GM12878 (cell line): ENCODE measurements around the gene PSMD1. TPM values are rescaled to one million over a fixed set of nuclear protein-coding genes. Genes with fewer than 3 reads are reported as not detected.
"Not testable (repeated sequence)": the region's sequence is repeated elsewhere in the genome, so short reads cannot be mapped to it uniquely, and the experiment has no call there.

Source experiments
- ATAC-seq: fragments of 200-7000 bp; cut with Tn5 transposase; 3 replicates; pipeline ENCODE4 v1.9.1; 2020; ENCODE audit warnings: mild to moderate bottlenecking, moderate library complexity
- BruUV-seq: library from RNA; stranded (reverse); fragments of 400-500 nt; replicated peaks from 2 replicates; lab custom pipeline; 2021; lab: Mats Ljungman, UMichigan
- CTCF ChIA-PET: fragments of 300-600 bp; sonication (Branson Sonifier 250); formaldehyde crosslinking; extraction: SDS; loops from one replicate; lab custom pipeline; 2021; ENCODE audit warnings: inconsistent platforms; lab: Yijun Ruan, JAX
- POLR2A ChIA-PET: fragments of 350-600 bp; formaldehyde crosslinking; extraction: SDS; loops from one replicate; lab custom pipeline; 2021; ENCODE audit warnings: inconsistent platforms; lab: Charles Lee
- RAD21 ChIA-PET: fragments of 300-600 bp; sonication (Branson Sonifier 250); formaldehyde crosslinking; loops from one replicate; lab custom pipeline; 2023; ENCODE audit warnings: antibody characterized with exemption; ENCODE audit not compliant: unreplicated experiment; lab: Charles Lee
- SMC1A ChIA-PET: fragments of 300-600 bp; sonication (Branson Sonifier 250); formaldehyde crosslinking; loops from one replicate; lab custom pipeline; 2023; ENCODE audit not compliant: unreplicated experiment, uncharacterized antibody; lab: Charles Lee
- DNase-seq: peaks from one replicate; pipeline ENCODE4 v3.0.0-alpha.2; 2011; ENCODE audit warnings: low read depth, low spot score
- FAIRE-seq: peaks from 3 replicates; lab custom pipeline; 2011; peaks lifted over from hg19 to GRCh38; lab: Jason Lieb, UNC
- H2AFZ ChIP-seq: 2 replicates; pipeline ENCODE4 v1.6.0; 2011; ENCODE audit warnings: low read depth, low read length, control low read depth; ENCODE audit not compliant: control insufficient read depth
- H3K27ac ChIP-seq: 2 replicates; pipeline ENCODE4 v1.5.1; 2011; ENCODE audit warnings: control low read depth; ENCODE audit not compliant: control insufficient read depth, insufficient read depth
- H3K27me3 ChIP-seq, 2 experiments: replicated peaks in 1 of 2; 2 replicates each; pipeline versions ENCODE4 v1.6.0 to v1.6.1; 2011; ENCODE audit warnings: low read length in 1 of 2; ENCODE audit not compliant: control insufficient read depth in 2 of 2, insufficient read depth in 2 of 2
- H3K36me3 ChIP-seq, 2 experiments: 2 replicates each; pipeline ENCODE4 v1.5.1; 2011; ENCODE audit warnings: low read length in 1 of 2; ENCODE audit not compliant: control insufficient read depth in 2 of 2, insufficient read depth in 2 of 2
- H3K4me1 ChIP-seq: 2 replicates; pipeline ENCODE4 v1.6.1; 2011; ENCODE audit warnings: mild to moderate bottlenecking, low read length, moderate library complexity, mixed read lengths; ENCODE audit not compliant: control insufficient read depth, insufficient read depth
- H3K4me2 ChIP-seq: 2 replicates; pipeline ENCODE4 v1.6.0; 2011; ENCODE audit warnings: control low read depth; ENCODE audit not compliant: control insufficient read depth, insufficient read depth
- H3K4me3 ChIP-seq: fragments of 200-600 bp; sonication (generic); 2 replicates; pipeline ENCODE4 v1.5.1; 2016
- H3K79me2 ChIP-seq: 2 replicates; pipeline ENCODE4 v1.6.0; 2011; ENCODE audit warnings: low read length; ENCODE audit not compliant: control insufficient read depth, insufficient read depth
- H3K9ac ChIP-seq: 2 replicates; pipeline ENCODE4 v1.8.0; 2011; ENCODE audit warnings: low read length, control low read depth, mixed read lengths; ENCODE audit not compliant: control insufficient read depth, insufficient read depth
- H3K9me3 ChIP-seq: replicated peaks from 3 replicates; pipeline ENCODE4 v1.5.1; 2011; ENCODE audit warnings: mild to moderate bottlenecking, low read length; ENCODE audit not compliant: control insufficient read depth, insufficient read depth
- H4K20me1 ChIP-seq: 2 replicates; pipeline ENCODE4 v1.6.0; 2011; ENCODE audit not compliant: control insufficient read depth, insufficient read depth
- MEF2B ChIP-seq: fragments of 450-650 bp; IDR thresholded peaks from 2 replicates; pipeline ENCODE4 v1.6.1; 2018; ENCODE audit warnings: mild to moderate bottlenecking, moderate library complexity; ENCODE audit not compliant: partially characterized antibody, poor library complexity, severe bottlenecking
- MTA2 ChIP-seq: fragments of 450-650 bp; IDR thresholded peaks from 2 replicates; pipeline ENCODE4 v1.6.1; 2016; ENCODE audit warnings: low read depth, mild to moderate bottlenecking, moderate library complexity
- NBN ChIP-seq: fragments of 450-650 bp; IDR thresholded peaks from 2 replicates; pipeline ENCODE4 v1.6.1; 2016
- SPI1 ChIP-seq: IDR thresholded peaks from 2 replicates; pipeline ENCODE4 v1.6.1; 2011; ENCODE audit warnings: low read depth, mild to moderate bottlenecking, low read length, moderate library complexity, borderline replicate concordance; ENCODE audit not compliant: insufficient read depth
- ZNF384 ChIP-seq: IDR thresholded peaks from 2 replicates; pipeline ENCODE4 v1.6.1; 2012; ENCODE audit warnings: low read depth, mild to moderate bottlenecking, low read length, improper control_type of control experiment, borderline replicate concordance
- WGBS: methylation state at CpG from one replicate; pipeline ENCODE4 v1.1.6; 2016; ENCODE audit warnings: low lambda C conversion rate; ENCODE audit not compliant: insufficient replicate concordance, insufficient coverage; ENCODE audit errors: missing lambda C conversion rate; 5-methylcytosine and 5-hydroxymethylcytosine counted together
- in situ Hi-C: fragments of 300-500 bp; cut with MboI; formaldehyde crosslinking; loops from 9 replicates; pipeline ENCODE4 v1.14.3; 2018; ENCODE audit warnings: mixed read lengths
- intact Hi-C: fragments of 100-400 bp; cut with micrococcal nuclease; formaldehyde crosslinking; loops from one replicate; pipeline ENCODE4 v1.14.2; 2022; ENCODE audit not compliant: unreplicated experiment
- polyA plus RNA-seq, 11 experiments: library from polyadenylated mRNA; depleted of rRNA in 4 of 11; unstranded in 6 of 11; stranded (reverse) in 5 of 11; fragments of >200 nt; fragmentation: Nextera tagmentation in 4 of 11; fragmentation: Illumina TruSeq in 1 of 11; extraction: Ambion mirVana in 4 of 11; extraction: Trizol in 1 of 11; gene quantifications; 1 replicate in 1 of 11; 2 replicates in 10 of 11; pipeline versions ENCODE4 v1.2.1 to v1.2.3, GENCODE V29; 2011 to 2016; ENCODE audit warnings: inconsistent platforms in 2 of 11, missing spikeins in 2 of 11, low read depth in 1 of 11
- total RNA-seq, 4 experiments: library from RNA; depleted of rRNA in 3 of 4; stranded (reverse); fragments of >200 nt in 3 of 4; fragmentation: Illumina TruSeq in 1 of 4; extraction: Trizol in 1 of 4; gene quantifications; 2 replicates each; pipeline versions ENCODE4 v1.2.1 to v1.2.3, GENCODE V29; 2013 to 2021
- TF ChIP-seq, protein P1 (sequence below): fragments of 450-650 bp; IDR thresholded peaks from 2 replicates; pipeline ENCODE4 v1.6.1; 2017; ENCODE audit warnings: mild to moderate bottlenecking, moderate library complexity

The PSMD1 gene
- total and polyA plus RNA-seq, 10 of the 15 experiments (the other 5 are each of a cell fraction or from before 2014, with no cell fraction given): 87.4 to 220 (median 139) TPM

- H4K20me1 ChIP-seq, FAIRE-seq, in situ Hi-C loops, BruUV-seq, H3K9ac ChIP-seq, DNase-seq, H3K4me3 ChIP-seq, H3K79me2 ChIP-seq, RAD21 ChIA-PET, H3K27me3 ChIP-seq, H3K36me3 ChIP-seq, intact Hi-C loops, H3K9me3 ChIP-seq: not testable (repeated sequence)
- Histone ChIP-seq H3K4me2 (peak overlapping the region; percentile 61), H2AFZ (peak overlapping the region; percentile 6; the same call in 1 of the 2 replicates), H3K4me1 (peaks cover 50% of the 10 kb centered on the region), H3K27ac (peak overlapping the region; percentile 81)
- 52% methylated on average over 5 of the region's 5 CpGs for WGBS
- ChIA-PET POLR2A (interaction anchor here (0.6 kb wide), 1 partner anchor 47 kb away, joined by 4 read pairs; no protein-coding TSS in a partner anchor), CTCF (interaction anchor here (1.4 to 2.7 kb wide), 2 partner anchors 10 to 68 kb away, joined by 3 to 10 read pairs; no protein-coding TSS in a partner anchor), SMC1A (interaction anchor here (0.7 to 2.2 kb wide), 3 partner anchors 20 to 71 kb away, joined by 3 to 10 read pairs (median 7); partner anchors contain the start of gene ARMC9)
- TF ChIP-seq MEF2B (peak; percentile 14), ZNF384 (peak; percentile 59; the same call in 1 of the 2 replicates), MTA2 (peak; percentile 10; the same call in 1 of the 2 replicates), SPI1 (peak; percentile 45; the same call in 1 of the 2 replicates), NBN (0 out of 2 replicates have a peak, but pooled peaks have one; percentile 33)
- TF ChIP-seq, protein P1, sequence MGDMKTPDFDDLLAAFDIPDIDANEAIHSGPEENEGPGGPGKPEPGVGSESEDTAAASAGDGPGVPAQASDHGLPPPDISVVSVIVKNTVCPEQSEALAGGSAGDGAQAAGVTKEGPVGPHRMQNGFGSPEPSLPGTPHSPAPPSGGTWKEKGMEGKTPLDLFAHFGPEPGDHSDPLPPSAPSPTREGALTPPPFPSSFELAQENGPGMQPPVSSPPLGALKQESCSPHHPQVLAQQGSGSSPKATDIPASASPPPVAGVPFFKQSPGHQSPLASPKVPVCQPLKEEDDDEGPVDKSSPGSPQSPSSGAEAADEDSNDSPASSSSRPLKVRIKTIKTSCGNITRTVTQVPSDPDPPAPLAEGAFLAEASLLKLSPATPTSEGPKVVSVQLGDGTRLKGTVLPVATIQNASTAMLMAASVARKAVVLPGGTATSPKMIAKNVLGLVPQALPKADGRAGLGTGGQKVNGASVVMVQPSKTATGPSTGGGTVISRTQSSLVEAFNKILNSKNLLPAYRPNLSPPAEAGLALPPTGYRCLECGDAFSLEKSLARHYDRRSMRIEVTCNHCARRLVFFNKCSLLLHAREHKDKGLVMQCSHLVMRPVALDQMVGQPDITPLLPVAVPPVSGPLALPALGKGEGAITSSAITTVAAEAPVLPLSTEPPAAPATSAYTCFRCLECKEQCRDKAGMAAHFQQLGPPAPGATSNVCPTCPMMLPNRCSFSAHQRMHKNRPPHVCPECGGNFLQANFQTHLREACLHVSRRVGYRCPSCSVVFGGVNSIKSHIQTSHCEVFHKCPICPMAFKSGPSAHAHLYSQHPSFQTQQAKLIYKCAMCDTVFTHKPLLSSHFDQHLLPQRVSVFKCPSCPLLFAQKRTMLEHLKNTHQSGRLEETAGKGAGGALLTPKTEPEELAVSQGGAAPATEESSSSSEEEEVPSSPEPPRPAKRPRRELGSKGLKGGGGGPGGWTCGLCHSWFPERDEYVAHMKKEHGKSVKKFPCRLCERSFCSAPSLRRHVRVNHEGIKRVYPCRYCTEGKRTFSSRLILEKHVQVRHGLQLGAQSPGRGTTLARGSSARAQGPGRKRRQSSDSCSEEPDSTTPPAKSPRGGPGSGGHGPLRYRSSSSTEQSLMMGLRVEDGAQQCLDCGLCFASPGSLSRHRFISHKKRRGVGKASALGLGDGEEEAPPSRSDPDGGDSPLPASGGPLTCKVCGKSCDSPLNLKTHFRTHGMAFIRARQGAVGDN: peak; percentile 65
- peak; percentile 9 for ATAC-seq
These were observed 122.1 kb downstream of the PSMD1 start for GRCh38 chr2:231178805-231179204.
